ENCODE measurements around the gene CELF2.

The CELF2 gene

DNA sequence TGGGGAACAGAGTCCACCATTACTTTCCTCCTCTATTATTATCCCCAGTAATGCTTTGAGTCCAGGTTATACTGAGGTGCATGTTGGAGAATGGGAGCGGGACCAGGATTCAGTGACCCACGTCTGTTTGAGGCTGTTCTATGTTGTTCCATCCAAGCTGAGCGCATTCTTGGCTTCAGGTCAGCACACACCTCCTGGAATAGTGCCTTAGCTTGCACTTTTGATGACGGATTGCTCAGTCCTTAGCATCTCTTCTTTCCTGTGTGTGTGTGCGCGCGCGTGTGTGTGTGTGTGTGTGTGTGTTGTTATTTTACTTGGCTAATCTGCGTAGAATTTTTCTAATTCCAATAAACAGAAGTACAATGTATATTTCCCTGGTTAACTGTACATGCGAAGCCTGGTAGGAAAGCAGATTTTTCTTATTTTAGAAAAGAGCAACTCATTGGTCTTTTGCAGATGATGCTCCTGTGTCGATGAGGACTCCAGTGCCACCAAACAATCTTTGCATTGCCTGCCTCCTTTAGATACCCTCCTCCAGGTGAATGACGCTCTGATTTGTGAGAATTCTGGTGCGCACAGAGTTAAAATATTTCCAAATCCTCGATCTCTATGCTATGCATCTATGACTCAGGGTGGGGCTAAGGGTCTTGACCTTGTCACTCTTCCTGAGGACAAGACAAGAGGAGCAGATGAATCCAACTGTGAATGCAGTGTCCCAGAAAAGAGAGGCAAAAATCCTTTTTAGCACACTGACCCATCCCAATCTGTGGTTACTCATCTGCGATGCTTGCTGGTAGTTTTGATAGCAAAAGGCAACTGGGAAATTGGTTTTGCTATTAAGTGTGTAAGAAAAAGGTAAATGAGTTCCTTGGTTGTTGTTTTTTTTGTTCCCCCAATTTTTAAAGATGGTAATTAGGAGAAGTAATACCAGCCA, 13.3 kb upstream of the CELF2 start:
- TF ChIP-seq, protein P1, sequence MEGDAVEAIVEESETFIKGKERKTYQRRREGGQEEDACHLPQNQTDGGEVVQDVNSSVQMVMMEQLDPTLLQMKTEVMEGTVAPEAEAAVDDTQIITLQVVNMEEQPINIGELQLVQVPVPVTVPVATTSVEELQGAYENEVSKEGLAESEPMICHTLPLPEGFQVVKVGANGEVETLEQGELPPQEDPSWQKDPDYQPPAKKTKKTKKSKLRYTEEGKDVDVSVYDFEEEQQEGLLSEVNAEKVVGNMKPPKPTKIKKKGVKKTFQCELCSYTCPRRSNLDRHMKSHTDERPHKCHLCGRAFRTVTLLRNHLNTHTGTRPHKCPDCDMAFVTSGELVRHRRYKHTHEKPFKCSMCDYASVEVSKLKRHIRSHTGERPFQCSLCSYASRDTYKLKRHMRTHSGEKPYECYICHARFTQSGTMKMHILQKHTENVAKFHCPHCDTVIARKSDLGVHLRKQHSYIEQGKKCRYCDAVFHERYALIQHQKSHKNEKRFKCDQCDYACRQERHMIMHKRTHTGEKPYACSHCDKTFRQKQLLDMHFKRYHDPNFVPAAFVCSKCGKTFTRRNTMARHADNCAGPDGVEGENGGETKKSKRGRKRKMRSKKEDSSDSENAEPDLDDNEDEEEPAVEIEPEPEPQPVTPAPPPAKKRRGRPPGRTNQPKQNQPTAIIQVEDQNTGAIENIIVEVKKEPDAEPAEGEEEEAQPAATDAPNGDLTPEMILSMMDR (IDR thresholded peaks at IDR 0.05), result no peak
- H3K4me3 ChIP-seq, result no peak overlapping the region
- intact Hi-C loops (cut with DNase I; ENCODE audit: low total_unique reads), result no loop called here
- no peak overlapping the region for H3K27ac ChIP-seq
- DNase-seq, result no peak
- no peaks in the 10 kb centered on the region for H3K27me3 ChIP-seq
- H3K4me1 ChIP-seq, result no peaks in the 10 kb centered on the region
- H3K9me3 ChIP-seq, result no peaks in the 10 kb centered on the region
- H3K36me3 ChIP-seq, result no peaks in the 10 kb centered on the region

DNA sequence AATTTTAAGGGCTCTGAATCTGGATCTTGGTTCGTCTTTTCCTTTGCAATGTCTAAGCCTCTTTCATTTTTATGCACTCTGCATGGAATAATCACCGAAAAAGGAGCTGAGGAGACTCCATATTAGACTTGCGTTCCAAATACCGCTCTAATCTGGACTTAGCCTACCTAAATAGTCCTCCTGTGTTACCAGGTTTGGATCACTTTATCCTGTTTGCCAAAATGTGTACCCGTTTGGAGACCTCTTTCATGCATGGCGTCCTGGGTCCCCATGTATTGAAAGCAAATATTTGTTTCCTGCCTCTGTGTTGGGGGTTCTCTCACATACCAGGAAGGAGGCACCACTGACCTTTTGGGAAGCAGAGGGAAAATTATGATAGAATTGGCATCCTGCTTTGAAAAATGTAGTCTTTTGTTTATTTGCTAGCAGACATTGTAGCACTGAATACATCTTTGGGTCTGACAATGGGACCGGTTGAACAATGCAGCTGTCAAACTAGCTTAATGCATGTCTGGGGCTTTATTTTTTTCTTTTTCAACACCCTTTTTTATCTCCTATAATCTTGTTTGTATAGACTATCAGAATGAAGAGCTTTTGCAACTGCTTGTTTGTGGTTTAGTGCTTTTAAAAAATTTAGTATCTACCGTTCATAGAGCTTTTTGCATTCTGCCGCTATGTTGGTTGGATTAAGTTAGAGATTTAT, 11.8 kb upstream of the CELF2 start:
- Histone ChIP-seq H3K27me3 (no peaks in the 10 kb centered on the region), H3K36me3 (no peaks in the 10 kb centered on the region), H3K27ac (no peak overlapping the region), H3K4me1 (no peaks in the 10 kb centered on the region), H3K4me3 (no peak overlapping the region), H3K9me3 (no peaks in the 10 kb centered on the region)
- intact Hi-C loops (cut with DNase I; ENCODE audit: low total_unique reads), result no loop called here
- DNase-seq, result no peak
- TF ChIP-seq, protein P1 (IDR thresholded peaks at IDR 0.05), result no peak

GRCh38 chr10:11006428-11006825, 11.2 kb upstream of the CELF2 start:
- no peaks in the 10 kb centered on the region for H3K27me3 ChIP-seq
- H3K27ac ChIP-seq, result no peak overlapping the region
- TF ChIP-seq, protein P1 (IDR thresholded peaks at IDR 0.05), result no peak
- no peaks in the 10 kb centered on the region for H3K36me3 ChIP-seq
- intact Hi-C loops (cut with DNase I; ENCODE audit: low total_unique reads), result no loop called here
- no peak overlapping the region for H3K4me3 ChIP-seq
- H3K4me1 ChIP-seq, result no peaks in the 10 kb centered on the region
- DNase-seq, result no peak
- no peaks in the 10 kb centered on the region for H3K9me3 ChIP-seq

DNA sequence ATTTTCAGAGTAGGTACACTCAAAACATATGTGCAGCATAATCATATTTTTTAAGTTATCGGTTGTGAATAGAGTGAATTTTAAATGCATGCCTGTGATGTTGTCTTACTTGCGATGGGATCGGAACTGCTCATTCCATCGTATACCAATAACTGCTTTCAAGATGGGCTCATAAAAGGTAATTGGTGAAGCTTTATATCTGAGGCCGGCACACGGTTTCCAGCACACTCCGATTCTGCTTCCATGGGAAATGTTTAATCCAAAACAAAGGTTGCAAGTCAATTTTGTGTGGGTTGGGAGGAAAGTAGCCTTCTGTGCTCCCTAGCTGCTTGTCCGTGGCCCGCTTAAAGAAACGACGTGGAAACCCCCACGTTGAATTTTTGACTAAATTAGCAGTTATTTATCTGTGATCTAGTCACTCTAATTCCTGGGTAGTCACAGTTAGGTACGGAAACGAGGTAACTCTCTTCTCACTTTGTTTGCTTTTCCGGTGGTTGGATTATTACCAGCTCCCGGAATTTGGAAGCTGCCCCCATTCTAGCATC, 10.1 kb upstream of the CELF2 start:
- TF ChIP-seq, protein P1 (IDR thresholded peaks at IDR 0.05), result no peak
- H3K27ac ChIP-seq, result no peak overlapping the region
- DNase-seq, result no peak
- H3K4me3 ChIP-seq, result no peak overlapping the region
- no peaks in the 10 kb centered on the region for H3K36me3 ChIP-seq
- no peaks in the 10 kb centered on the region for H3K27me3 ChIP-seq
- no peaks in the 10 kb centered on the region for H3K9me3 ChIP-seq
- no peaks in the 10 kb centered on the region for H3K4me1 ChIP-seq
- intact Hi-C loops (cut with DNase I; ENCODE audit: low total_unique reads), result no loop called here

GRCh38 chr10:11009471-11010308, 8.0 kb upstream of the CELF2 start:
- no peaks in the 10 kb centered on the region for H3K9me3 ChIP-seq
- TF ChIP-seq, protein P1 (IDR thresholded peaks at IDR 0.05), result no peak
- H3K27me3 ChIP-seq, result no peaks in the 10 kb centered on the region
- H3K4me3 ChIP-seq, result no peak overlapping the region
- intact Hi-C loops (cut with DNase I; ENCODE audit: low total_unique reads), result loop anchor here (10.0 kb wide), 1 partner anchor 205 kb away; no protein-coding TSS in a partner anchor
- DNase-seq, result no peak
- H3K36me3 ChIP-seq, result no peaks in the 10 kb centered on the region
- no peaks in the 10 kb centered on the region for H3K4me1 ChIP-seq
- H3K27ac ChIP-seq, result no peak overlapping the region
